HepG2 (cell line): ENCODE results near the gene RBBP8NL. TPM values are rescaled to one million over a fixed set of nuclear protein-coding genes. Genes with fewer than 3 reads are reported as not detected.

Source experiments
- CHD2 ChIP-seq: IDR thresholded peaks from 2 replicates; pipeline ENCODE4 v1.6.1; 2011; ENCODE audit warnings: low read depth, low read length, improper control_type of control experiment
- DMTF1 ChIP-seq: sonication (generic); formaldehyde crosslinking; IDR thresholded peaks from 2 replicates; pipeline ENCODE4 v1.4.0; 2020; ENCODE audit warnings: mild to moderate bottlenecking, missing genetic modification reagents
- HMG20B ChIP-seq: conservative IDR thresholded peaks from 2 replicates; pipeline ENCODE4 v1.6.1; 2016; ENCODE audit warnings: missing genetic modification reagents, missing compliant biosample characterization
- ISX ChIP-seq: sonication (generic); formaldehyde crosslinking; conservative IDR thresholded peaks from 2 replicates; pipeline ENCODE4 v1.5.0; 2020; ENCODE audit warnings: missing genetic modification reagents
- LRRFIP1 ChIP-seq: sonication (generic); formaldehyde crosslinking; conservative IDR thresholded peaks from 2 replicates; pipeline ENCODE4 v1.4.0; 2020; ENCODE audit warnings: missing genetic modification reagents
- MAX ChIP-seq: IDR thresholded peaks from 2 replicates; pipeline ENCODE4 v1.6.1; 2012; ENCODE audit warnings: inconsistent platforms
- MTA3 ChIP-seq: sonication (generic); formaldehyde crosslinking; IDR thresholded peaks from 2 replicates; pipeline ENCODE4 v1.4.0; 2020; ENCODE audit warnings: missing genetic modification reagents
- MXD3 ChIP-seq: IDR thresholded peaks from 2 replicates; pipeline ENCODE4 v1.6.1; 2016; ENCODE audit warnings: mild to moderate bottlenecking, missing biosample characterization, missing genetic modification reagents
- MYC ChIP-seq: sonication (generic); formaldehyde crosslinking; IDR thresholded peaks from 2 replicates; pipeline ENCODE4 v1.9.0; 2021; ENCODE audit warnings: missing genetic modification reagents, borderline replicate concordance
- PHF8 ChIP-seq: sonication (generic); formaldehyde crosslinking; IDR thresholded peaks from 2 replicates; pipeline ENCODE4 v1.5.0; 2020; ENCODE audit warnings: missing genetic modification reagents
- PPARG ChIP-seq: conservative IDR thresholded peaks from 2 replicates; pipeline ENCODE4 v1.6.1; 2016; ENCODE audit warnings: missing biosample characterization, missing genetic modification reagents
- SPEN ChIP-seq: sonication (generic); formaldehyde crosslinking; IDR thresholded peaks from 2 replicates; pipeline ENCODE4 v1.5.1; 2020; ENCODE audit warnings: low read depth, mild to moderate bottlenecking, missing genetic modification reagents
- ZNF101 ChIP-seq: sonication (generic); formaldehyde crosslinking; IDR thresholded peaks from 2 replicates; pipeline ENCODE4 v1.4.0; 2020; ENCODE audit warnings: mild to moderate bottlenecking, low read depth, missing genetic modification reagents, borderline replicate concordance
- ZNF512 ChIP-seq: sonication (generic); formaldehyde crosslinking; IDR thresholded peaks from 2 replicates; pipeline ENCODE4 v1.4.0; 2020; ENCODE audit warnings: mild to moderate bottlenecking, missing genetic modification reagents
- ZNF687 ChIP-seq: sonication (generic); formaldehyde crosslinking; IDR thresholded peaks from 2 replicates; pipeline ENCODE4 v1.5.1; 2020; ENCODE audit warnings: mild to moderate bottlenecking, missing genetic modification reagents, moderate library complexity
- ZNF816 ChIP-seq: sonication (generic); formaldehyde crosslinking; IDR thresholded peaks from 2 replicates; pipeline ENCODE4 v1.8.0; 2022; ENCODE audit warnings: missing genetic modification reagents, mild to moderate bottlenecking, borderline replicate concordance
- polyA plus RNA-seq, 8 experiments: library from polyadenylated mRNA; depleted of rRNA in 3 of 8; stranded (reverse) in 7 of 8; unstranded in 1 of 8; fragments of >200 nt; fragmentation: Illumina TruSeq in 4 of 8; extraction: Trizol in 4 of 8; gene quantifications; 2 replicates each; pipeline versions ENCODE4 v1.2.1 to v1.2.3, GENCODE V29; 2011 to 2016; ENCODE audit warnings: low read depth in 4 of 8, missing spikeins in 1 of 8, mixed read lengths in 1 of 8; ENCODE audit not compliant: insufficient read depth in 1 of 8
- total RNA-seq, 5 experiments: library from RNA; depleted of rRNA; stranded (reverse); fragments of >200 nt; fragmentation: Illumina TruSeq; extraction: Trizol; gene quantifications; 2 replicates each; pipeline ENCODE4 v1.2.3, GENCODE V29; 2016; ENCODE audit warnings: low read depth in 1 of 5

RBBP8NL gene
- total and polyA plus RNA-seq, 2 of the 13 experiments (the other 11 are each of a cell fraction or from before 2014, with no cell fraction given) = 0.69 to 0.86 TPM

- TF ChIP-seq LRRFIP1 (CRISPR knock-in tag) (no peak), PPARG (CRISPR knock-in tag) (no peak), HMG20B (CRISPR knock-in tag) (no peak), MYC (CRISPR knock-in tag) (0 out of 2 replicates have a peak, but pooled peaks have one; percentile 49), ISX (CRISPR knock-in tag) (no peak), CHD2 (no peak), PHF8 (CRISPR knock-in tag) (no peak; the same call in none of the 2 replicates), ZNF816 (CRISPR knock-in tag) (no peak), DMTF1 (no peak), SPEN (CRISPR knock-in tag) (0 out of 2 replicates have a peak, but pooled peaks have one; percentile 36), MXD3 (CRISPR knock-in tag) (no peak; the same call in 1 of the 2 replicates), MTA3 (CRISPR knock-in tag) (no peak), ZNF101 (CRISPR knock-in tag) (no peak), ZNF512 (CRISPR knock-in tag) (0 out of 2 replicates have a peak, but pooled peaks have one; percentile 2), MAX (peak; percentile 59; the same call in 1 of the 2 replicates), ZNF687 (peak; percentile 54)
These were observed 14.9 kb downstream of the RBBP8NL start (continued) for GRCh38 chr20:62412194-62413024.
